Measurements from ENCODE around the gene ARSI. TPM values are rescaled to one million over a fixed set of nuclear protein-coding genes. Genes with fewer than 3 reads are reported as not detected.

ARSI gene
- total RNA-seq, 1 donor: under 0.01 TPM

DNA sequence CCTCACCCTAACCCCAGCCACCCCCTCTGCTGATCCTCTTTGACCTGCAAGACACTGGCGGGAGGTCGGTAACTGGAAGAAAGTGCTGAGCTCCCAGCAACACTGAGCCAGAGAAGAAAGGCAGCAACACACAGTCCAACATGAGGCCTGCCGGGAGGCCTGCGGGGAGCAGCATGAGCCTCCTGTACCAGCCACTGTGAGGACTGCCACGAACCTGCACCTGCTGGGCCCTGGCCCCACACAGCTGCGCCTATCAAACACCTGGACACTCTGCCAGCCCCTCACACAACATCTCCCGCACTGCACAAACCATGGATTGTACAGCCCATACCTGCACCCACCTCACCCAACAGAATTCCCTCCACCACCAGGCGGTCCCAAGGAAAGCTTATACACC is 31.4 kb downstream of the ARSI start:
- no peak for DNase-seq (ENCODE audit: low read depth in 2 of 3, low spot score in 2 of 3)

- DNase-seq (ENCODE audit: low read depth in 2 of 3, low spot score in 2 of 3): no peak
Measured at GRCh38 chr5:150270541-150271295, 32.0 kb downstream of the ARSI start.

- DNase-seq (ENCODE audit: low read depth in 2 of 3, low spot score in 2 of 3): no peak
Measured at GRCh38 chr5:150266871-150267291, 35.8 kb downstream of the ARSI start.

DNA sequence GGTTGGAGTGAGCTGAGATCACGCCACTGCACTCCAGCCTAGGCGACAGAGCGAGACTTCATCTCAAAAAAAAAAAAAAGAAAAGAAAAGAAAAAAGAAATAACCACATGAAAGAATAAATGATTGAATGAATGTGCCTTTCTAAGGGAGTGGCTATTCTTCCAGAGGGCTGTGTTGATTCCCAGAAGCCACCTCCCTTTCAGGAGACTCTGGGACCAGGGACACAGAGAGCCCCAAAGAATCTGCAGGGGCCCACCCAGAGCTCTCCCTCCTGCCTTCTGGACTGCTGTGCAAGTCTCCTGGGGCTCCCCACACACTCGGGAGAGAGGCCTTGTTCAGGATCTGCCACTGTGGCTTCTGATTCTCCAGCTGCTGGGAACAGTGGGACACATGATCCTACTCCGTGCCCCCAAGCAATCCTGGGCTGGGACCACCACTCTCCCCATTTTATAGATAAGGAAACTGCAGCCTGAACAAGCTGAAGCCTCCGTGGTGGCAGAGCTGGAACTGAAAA is 36.8 kb downstream of the ARSI start:
- DNase-seq (ENCODE audit: low read depth in 2 of 3, low spot score in 2 of 3): no peak

- DNase-seq (ENCODE audit: low read depth in 2 of 3, low spot score in 2 of 3): no peak
Measured at GRCh38 chr5:150264667-150265603, 37.8 kb downstream of the ARSI start.

- peak in 2 of 3 donors; percentile 61 to 69 for DNase-seq (ENCODE audit: low read depth in 2 of 3, low spot score in 2 of 3)
Measured at GRCh38 chr5:150263801-150264621, 38.7 kb downstream of the ARSI start.

- no peak for DNase-seq (ENCODE audit: low read depth in 2 of 3, low spot score in 2 of 3)
Measured at GRCh38 chr5:150263375-150263775, 39.3 kb downstream of the ARSI start.

DNA sequence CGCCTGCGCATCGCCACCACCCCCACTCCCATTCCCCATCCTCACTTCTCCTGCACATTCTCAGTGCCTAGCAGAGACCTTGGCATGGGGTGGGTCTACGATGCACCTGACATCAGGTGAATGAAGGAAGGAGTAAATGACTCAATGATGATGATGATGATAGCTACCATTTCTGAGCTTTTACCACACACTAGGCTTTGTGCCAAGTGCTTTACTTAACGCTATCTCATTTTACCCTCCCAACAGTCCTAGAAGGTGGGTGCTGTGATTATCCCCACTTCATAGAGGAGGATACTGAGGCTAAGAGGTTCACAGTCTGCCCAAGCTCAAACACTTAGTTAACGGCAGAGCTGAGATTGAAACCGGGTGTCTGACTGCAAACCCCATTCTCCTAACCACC is 40.2 kb downstream of the ARSI start:
- no peak for DNase-seq (ENCODE audit: low read depth in 2 of 3, low spot score in 2 of 3)

- no peak for DNase-seq (ENCODE audit: low read depth in 2 of 3, low spot score in 2 of 3)
Measured at GRCh38 chr5:150261231-150261630, 41.5 kb downstream of the ARSI start.

GRCh38 chr5:150258130-150258529 is 44.6 kb downstream of the ARSI start:
- DNase-seq (ENCODE audit: low read depth in 2 of 3, low spot score in 2 of 3): no peak

GRCh38 chr5:150257424-150257823 is 45.3 kb downstream of the ARSI start:
- no peak for DNase-seq (ENCODE audit: low read depth in 2 of 3, low spot score in 2 of 3)

- no peak for DNase-seq (ENCODE audit: low read depth in 2 of 3, low spot score in 2 of 3)
Measured at GRCh38 chr5:150256410-150257064, 46.2 kb downstream of the ARSI start.

DNA sequence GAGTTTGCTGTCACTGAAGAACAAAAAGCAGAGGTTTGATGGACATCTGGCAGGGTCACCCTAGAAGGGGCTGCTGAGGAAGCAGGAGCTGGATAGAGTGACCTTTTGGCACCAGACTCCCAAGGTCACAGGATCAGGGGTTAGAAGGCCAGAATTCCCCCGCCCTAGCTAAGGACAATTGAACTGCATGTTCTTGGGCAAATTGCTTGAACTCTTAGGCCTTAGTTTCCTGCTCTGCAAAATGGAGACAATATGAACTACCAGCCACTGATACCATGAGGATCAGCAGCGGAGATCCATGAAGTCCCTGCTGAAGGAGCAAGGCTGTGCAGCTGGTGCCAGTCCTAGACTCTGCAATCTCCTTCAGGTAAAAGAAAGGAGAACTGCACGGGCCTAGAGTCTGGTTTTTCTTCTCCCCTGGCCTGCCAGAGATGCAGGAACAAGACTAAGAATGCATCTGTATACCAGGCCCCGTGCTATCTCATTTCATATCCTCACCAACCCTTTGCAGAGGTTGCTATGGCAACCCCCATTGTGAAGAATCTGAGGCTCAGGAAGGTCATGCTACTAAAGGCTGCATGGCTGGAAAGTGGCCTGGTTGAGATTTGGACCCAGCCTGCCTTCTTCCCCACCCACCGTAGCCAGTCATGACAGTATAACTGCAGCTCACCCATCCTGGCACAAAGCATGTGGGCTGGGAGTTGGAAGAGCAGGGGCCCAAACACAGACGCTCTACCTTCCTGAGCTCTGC is 46.9 kb downstream of the ARSI start:
- DNase-seq (ENCODE audit: low read depth in 2 of 3, low spot score in 2 of 3): no peak

GRCh38 chr5:150254774-150255173 is 47.9 kb downstream of the ARSI start:
- DNase-seq (ENCODE audit: low read depth in 2 of 3, low spot score in 2 of 3): no peak

GRCh38 chr5:150254363-150254762 is 48.3 kb downstream of the ARSI start:
- no peak for DNase-seq (ENCODE audit: low read depth in 2 of 3, low spot score in 2 of 3)

DNA sequence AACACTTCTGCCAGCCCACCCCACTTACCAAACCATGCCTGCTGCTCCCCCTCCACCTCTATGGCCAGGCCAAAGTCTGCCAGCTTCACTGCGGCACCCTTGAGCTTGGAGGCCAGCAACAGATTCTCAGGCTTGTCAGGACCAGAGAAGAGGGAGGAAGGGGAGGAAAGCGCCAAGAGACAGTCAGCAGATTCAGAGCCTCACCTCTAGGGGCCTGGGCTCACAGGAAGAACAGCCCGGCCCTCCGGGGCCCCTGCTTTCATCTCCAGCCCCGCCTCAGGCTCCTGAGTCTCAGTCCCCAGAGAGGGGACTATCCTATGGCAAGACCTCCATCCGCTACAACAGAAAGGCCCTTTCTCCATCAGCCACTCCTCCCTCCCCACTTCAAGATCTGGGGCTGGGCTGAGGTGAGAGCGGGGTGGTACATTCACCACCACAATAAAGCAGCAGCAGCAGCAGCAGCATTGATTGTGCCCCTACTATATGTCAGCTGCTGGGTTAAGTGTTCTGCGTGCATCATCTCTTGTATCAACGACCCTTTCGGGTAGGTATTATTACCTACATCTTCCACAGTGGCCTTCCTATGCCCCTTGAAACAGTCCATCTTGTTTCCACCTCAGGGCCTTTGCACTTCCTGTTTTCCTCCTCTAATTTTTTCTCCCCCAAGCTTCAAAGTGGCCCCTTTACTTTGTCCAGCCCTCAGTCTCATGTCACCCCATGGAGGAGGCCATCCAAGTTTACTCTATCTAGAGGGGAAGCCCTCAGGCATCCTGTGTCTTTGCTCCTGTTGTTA is 49.1 kb downstream of the ARSI start:
- DNase-seq (ENCODE audit: low read depth in 2 of 3, low spot score in 2 of 3): no peak

GRCh38 chr5:150252489-150252888 is 50.2 kb downstream of the ARSI start:
- DNase-seq (ENCODE audit: low read depth in 2 of 3, low spot score in 2 of 3): no peak

DNA sequence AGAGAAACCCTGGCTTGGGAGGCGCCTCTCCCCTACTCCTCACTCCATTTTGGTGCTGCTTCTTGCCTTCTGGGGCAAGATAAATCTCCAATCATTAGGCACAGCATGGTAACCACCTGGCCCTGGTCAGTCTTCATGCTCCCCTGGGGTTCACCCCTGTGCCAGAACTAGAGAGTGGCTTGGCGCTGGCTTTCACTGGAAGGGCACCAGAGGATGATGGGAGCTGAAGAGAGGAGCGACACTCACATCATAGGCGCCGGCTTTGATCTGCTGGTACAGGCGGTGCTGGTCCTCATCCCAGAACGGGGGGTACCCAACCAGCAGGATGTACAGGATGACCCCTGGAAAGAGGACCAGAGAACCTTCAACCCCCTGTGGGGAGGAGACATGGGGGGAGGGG is 51.2 kb downstream of the ARSI start:
- DNase-seq (ENCODE audit: low read depth in 2 of 3, low spot score in 2 of 3): no peak

DNA sequence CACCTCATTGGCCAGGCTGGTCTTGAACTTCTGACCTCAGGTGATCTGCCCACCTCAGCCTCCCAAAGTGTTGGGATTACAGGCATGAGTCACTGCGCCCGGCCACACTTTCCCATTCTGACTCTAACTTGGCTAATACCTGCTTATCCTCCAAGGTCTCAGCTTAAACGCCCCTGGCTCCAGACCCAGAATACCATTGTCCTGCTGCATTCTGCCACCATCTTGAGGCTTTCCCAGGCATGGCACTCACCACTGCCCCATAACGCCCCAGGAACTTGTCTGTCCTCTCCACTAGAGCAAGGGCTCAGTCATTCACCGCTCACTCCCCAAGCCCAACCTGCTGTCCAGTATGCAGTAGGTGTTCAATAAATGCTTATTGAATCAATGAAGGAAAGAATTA is 53.0 kb downstream of the ARSI start:
- no peak for DNase-seq (ENCODE audit: low read depth in 2 of 3, low spot score in 2 of 3)

Measured in hematopoietic multipotent progenitor cell (in vitro differentiated cells).